Stimulated activated CD4-positive, alpha-beta T cell treated with anti-CD3 and anti-CD28 coated beads, Interleukin-12 subunit alpha, Interleukin-12 subunit beta, amount 100 ng/mL, for 24 hours (primary cell): ENCODE results near the gene ARHGDIG.

Experiments used
- DNase-seq, 2 experiments: peaks; one replicate each; pipeline ENCODE4 v3.0.0-alpha.2; 2020; ENCODE audit warnings: low read depth in 2 of 2

The ARHGDIG gene

GRCh38 chr16:280991-281659, 734 bp downstream of the ARHGDIG start:
- DNase-seq, result no peak

- DNase-seq, result no peak
Measured at GRCh38 chr16:281660-282255, 1.4 kb downstream of the ARHGDIG start.

DNA sequence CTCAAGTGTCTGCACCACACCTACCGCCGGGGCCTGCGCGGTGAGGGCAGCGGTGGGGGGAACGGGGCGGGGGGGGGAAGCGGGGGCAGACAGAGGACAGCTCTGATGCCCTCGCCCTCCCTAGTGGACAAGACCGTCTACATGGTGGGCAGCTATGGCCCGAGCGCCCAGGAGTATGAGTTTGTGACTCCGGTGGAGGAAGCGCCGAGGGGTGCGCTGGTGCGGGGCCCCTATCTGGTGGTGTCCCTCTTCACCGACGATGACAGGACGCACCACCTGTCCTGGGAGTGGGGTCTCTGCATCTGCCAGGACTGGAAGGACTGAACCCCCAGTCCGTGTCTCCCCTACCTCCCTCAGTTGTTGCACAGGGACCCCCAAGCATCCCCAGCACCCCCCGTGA, 2.1 kb downstream of the ARHGDIG start:
- DNase-seq, result no peak

DNA sequence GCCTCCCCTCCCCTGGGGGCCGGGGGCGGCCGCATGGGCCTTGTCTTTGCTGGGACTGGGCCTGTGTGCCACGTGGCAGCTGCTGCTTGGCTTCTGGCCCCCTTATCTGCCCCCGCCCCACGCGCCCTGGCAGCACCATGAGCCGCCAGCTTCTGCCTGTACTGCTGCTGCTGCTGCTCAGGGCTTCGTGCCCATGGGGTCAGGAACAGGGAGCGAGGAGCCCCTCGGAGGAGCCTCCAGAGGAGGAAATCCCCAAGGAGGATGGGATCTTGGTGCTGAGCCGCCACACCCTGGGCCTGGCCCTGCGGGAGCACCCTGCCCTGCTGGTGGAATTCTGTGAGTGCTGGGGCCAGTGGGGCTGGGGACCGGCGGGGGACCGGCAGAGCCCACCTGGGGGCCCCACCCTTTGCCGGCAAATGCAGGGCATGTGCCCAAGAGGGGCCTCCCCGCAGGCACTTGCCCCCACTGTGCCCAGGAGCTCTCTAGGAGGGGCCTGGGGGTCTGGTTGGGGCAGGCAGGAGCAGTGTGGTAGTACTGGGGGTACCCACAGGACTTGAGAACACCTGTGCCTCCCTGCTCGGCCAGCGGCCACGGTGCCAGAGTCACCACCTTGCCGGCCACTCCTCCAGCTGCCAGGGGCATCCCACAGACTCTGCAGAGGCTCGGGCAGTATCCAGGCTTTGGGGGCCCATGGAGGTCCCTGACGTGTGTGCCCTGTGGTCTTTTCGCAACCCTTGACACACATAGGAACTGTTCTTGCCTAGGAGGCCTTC, 2.8 kb downstream of the ARHGDIG start, which contains the start of gene PDIA2:
TSS of gene PDIA2 (plus strand) at position 132 of the 773 bp plus-strand sequence. CDS start at position 138, 6 bp downstream.
- DNase-seq, result no peak

DNA sequence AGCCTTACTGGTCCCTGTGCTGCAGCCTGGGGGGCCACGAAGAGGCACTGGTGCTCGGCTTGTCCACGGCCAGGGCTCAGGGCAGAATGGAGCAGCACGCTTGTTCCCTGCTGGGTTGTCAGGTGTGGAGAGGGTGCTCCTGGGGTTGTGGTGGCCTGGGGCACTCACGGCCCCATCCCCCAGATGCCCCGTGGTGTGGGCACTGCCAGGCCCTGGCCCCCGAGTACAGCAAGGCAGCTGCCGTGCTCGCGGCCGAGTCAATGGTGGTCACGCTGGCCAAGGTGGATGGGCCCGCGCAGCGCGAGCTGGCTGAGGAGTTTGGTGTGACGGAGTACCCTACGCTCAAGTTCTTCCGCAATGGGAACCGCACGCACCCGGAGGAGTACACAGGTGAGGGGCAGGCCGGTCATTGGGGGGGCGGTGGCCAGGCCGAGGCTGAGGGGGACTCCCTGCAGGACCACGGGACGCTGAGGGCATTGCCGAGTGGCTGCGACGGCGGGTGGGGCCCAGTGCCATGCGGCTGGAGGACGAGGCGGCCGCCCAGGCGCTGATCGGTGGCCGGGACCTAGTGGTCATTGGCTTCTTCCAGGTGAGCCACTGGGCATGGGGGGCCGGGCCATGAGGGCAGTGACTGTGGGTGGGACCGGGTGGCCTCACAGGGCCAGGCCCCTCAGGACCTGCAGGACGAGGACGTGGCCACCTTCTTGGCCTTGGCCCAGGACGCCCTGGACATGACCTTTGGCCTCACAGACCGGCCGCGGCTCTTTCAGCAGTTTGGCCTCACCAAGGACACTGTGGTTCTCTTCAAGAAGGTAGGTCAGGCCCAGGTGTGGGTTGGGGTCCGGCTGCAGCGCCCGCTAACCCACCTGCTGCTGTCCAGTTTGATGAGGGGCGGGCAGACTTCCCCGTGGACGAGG, 4.1 kb downstream of the ARHGDIG start:
- DNase-seq, result no peak

- no peak for DNase-seq
Measured at GRCh38 chr16:285146-286055, 5.0 kb downstream of the ARHGDIG start.

DNA sequence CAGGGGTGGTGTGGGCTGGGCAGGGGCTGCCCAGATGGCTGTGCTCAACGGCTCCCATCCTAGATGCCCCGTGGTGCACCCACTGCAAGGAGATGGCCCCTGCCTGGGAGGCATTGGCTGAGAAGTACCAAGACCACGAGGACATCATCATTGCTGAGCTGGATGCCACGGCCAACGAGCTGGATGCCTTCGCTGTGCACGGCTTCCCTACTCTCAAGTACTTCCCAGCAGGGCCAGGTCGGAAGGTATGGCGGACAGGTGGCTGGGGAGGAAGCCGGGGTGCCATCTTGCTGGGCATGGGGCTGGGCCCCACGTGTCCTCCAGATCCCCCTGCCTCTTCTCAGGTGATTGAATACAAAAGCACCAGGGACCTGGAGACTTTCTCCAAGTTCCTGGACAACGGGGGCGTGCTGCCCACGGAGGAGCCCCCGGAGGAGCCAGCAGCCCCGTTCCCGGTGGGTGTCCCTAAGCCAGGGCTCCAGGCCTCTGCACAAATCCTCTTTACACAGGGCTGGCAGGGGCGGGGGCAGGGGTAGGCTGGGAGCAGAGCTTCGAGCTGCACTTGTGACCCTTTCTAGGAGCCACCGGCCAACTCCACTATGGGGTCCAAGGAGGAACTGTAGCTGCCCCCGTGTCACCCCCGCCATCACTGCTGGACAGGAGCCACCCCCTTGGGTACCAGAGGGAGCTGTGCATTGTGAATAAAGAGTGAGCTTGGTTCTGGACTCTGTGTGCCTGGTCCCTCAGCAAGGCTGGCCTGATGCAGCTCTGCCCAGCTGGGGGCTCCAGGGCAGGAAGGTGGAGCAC, 6.3 kb downstream of the ARHGDIG start:
- DNase-seq, result no peak

GRCh38 chr16:287298-287811, 7.0 kb downstream of the ARHGDIG start:
- no peak for DNase-seq

DNA sequence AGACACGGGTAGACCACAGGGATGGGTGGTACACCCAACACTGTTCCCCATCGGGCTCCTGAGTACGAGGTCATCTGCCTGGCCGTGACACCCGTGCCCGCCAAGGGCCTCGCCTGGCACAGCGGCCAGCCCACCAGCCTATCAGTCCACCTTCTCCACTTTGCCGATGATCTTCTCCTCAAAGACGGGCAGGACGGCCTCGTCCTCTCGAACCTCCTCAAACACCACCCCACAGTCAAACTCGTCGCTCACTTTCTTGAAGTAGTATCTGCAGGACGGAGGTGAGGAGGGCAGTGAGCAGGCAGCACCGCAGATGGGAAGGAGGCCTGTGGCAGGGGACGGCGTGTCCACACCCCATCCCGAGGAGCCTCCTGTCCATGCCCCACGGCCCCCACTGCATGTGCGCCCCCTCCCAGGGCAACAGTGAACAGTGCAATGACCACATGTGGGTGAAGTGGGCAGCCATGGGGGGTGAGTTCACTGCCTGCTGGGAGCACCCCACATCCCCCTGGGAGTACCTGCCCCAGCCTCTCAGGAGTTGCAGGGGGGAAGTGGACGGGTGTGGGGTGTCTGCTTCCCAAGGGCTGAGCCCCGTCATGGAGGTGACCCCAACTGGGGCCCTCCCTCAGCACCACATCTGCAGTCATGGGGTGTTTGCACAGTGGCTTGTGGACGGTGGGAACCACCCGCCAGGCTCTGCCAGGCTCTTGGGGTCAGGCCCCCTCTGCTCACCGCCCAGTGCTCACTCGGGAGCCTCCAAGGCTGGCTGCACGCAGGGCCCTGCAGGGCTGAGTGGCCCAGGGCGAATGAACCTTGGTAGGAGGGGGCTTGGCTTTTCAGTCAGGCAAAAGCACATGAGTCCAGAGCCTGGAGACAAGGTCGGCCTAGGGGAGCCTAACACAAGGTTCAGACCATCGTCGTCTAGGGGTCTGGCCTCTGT, 7.9 kb downstream of the ARHGDIG start:
- no peak for DNase-seq

DNA sequence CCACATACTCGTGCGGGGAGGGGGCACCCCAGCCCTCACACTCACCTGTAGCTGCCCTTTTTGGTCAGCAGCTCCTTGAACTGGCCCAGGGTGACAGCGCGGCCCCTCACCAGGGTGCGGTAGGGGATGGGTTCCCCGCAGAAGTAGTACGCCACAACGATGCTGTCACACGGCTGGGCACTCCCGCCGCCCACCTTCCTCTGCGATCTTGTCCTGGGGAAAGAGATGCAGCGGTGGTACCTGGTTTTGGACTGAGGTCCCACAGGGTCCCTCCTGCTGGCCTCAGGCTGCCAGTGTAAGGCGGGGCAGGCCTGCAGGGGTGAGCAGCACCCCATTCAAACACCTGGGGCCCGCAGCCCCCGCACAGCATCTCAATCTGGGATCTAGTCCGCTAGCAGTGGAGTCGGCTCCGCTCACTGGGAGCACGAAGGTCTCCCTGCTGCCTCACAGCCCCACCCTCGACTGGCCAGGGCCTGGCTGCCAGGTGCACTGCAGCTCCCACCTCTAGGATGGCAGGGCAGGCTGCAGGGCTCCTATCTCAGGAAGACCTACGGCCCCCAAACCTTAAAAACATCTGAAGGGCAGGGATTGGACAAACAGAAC, 9.1 kb downstream of the ARHGDIG start:
- no peak for DNase-seq

DNA sequence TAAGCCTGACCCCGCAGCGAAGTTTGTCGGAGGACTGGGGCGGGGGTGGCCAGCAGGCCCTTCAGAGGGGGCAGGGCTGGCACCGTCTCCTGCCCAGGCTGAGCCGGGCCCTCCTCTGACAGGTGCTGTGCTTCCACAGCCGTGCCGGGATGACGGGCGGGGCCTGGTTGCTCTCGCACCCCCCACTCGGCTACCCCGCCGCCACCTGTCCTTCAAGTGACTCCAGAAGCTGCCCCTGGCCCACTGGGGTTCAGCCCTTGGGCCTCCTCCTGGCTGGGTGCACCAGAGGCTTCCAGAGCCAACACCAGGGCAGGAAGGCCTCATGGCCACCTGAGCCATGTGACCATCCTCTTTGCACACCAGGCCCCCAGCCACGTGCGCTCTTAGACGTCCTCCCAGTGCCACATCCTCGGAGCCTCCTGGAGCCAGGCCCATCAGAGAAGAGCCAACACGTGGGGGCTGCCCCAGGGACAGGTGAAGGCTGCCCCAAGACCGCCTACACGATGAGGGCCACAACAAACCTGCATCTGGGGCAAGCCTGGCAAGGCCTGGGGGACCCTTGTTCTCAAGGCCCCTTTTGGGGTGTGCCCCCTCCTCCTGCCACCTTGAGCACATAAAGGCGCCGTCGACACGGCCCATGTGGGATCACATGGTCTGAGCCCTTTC, 9.8 kb downstream of the ARHGDIG start:
- no peak for DNase-seq

- no peak for DNase-seq
Measured at GRCh38 chr16:290681-291405, 10.5 kb downstream of the ARHGDIG start.

DNA sequence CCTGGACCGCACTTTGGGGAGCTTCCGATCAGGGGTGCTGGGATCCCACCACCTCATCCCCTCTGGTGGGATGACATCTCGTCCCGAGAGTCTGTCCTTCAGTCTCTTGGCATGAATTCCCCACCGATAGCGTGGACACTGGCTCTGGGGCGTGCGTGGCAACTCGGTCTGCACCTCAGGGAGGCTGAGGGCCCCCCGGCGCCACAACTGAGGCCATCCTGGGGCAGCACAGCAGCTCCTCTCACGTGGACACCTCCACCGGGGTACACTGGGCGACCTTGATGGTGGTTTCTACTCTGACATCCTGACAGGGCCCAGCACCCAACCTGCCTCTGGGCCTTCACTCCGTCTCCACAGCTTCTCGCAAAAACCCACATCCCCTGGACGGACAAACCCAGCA, 11.1 kb downstream of the ARHGDIG start:
- no peak for DNase-seq

- DNase-seq, result no peak
Measured at GRCh38 chr16:293043-293775, 12.8 kb downstream of the ARHGDIG start.

DNA sequence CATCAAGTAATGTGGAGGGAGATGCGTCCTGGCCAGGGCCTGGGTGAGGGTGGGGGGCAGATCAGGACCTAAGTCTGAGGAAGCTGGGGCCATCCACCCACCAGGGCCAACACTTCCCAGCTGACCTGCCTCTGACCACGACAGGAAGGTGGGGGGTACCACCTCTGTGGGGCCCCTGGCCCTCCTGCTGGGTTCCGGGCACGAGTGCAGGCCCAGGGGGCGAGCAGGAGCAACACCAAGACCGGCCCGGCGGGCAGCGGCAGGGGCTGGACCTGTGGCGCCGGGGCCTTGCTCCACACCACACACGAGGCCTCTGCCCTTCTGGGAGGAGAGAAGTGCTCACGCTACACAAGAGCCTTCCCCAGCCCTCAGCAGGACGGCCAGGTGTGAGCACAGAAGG, 15.9 kb downstream of the ARHGDIG start:
- DNase-seq, result no peak

- no peak for DNase-seq
Measured at GRCh38 chr16:296806-297510, 16.6 kb downstream of the ARHGDIG start.
